Measurements from ENCODE around the gene POLR1G.

DNA sequence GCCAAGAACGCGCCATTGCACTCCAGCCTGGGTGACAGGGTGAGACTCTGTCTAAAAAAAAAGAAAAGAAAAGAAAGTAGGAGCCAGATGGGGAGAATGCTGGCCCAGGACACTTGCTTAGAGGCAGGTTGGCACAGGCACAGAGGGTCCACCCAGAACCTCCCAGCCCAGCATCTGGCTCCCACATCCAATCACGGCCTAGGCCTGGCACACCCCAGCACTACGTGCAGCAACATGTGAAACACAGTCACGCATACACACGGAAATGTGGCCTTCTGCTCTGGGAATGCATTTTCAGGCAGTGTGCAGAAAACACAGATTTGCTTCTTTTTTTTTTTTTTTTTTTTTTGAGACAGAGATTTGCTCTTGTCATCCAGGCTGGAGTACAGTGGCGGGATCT lies 40.5 kb downstream of the POLR1G start:
- TF ChIP-seq YY1 (IDR thresholded peaks at IDR 0.05; ENCODE audit: insufficient read depth, insufficient read length) (no peak), SUZ12 (IDR thresholded peaks at IDR 0.05; ENCODE audit: extremely low read depth, insufficient read depth, insufficient read length) (no peak), ZNF274 (IDR thresholded peaks at IDR 0.05; ENCODE audit: low read depth, low read length) (no peak)

Data from NT2/D1 (cell line).